ENCODE data around the gene SERBP1. TPM values are rescaled to one million over a fixed set of nuclear protein-coding genes. Genes with fewer than 3 reads are reported as not detected.
A peak's percentile ranks its signal among the peaks of the same experiment; 100 is the strongest.

SERBP1 gene
- total RNA-seq, 1 experiment from 2014 or later: 325 TPM

DNA sequence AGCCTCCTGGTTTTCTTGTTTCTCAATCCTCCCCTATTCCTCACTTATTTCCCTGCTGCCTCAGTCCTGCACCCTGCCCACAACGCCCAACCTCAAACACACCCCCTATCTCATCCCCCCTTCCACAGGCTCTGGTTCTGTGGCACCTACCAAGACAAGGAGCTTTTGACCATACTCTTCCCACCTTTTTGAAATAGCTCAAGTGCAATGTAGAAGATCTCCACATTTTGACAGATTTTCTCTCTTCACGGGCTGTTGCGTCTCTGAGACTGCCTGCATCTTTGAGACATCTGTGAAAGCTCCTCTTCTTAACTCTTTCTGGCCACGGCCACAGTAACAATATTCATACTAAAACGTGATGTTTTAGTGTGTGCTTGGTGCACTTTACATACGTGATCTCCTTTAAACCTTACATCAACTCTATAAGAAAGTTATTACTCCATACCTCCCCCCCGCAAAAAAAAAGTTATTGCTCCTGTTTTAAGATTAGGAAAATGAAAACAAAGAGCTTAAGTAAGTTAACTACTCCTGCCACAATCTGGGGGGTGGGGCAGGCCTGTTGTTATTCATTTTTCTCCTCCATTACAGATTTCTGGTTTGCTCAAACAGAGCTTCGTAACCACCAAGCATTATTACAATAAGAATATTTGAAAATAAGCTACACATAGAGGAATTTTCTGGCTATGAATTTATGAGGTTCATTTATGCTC lies 1.8 kb upstream of the SERBP1 start:
- ChIA-PET CTCF (interaction anchor here (1.9 kb wide), 1 partner anchor 328 kb away, joined by 4 read pairs; no protein-coding TSS in a partner anchor), RAD21 (ENCODE audit: low non-redundant PET in 1 of 2, low total read pairs in 2 of 2, uncharacterized antibody in 2 of 2, unreplicated experiment in 2 of 2) (interaction anchor here in 1 of 2 experiments (0.6 kb wide), 1 partner anchor 86 kb away, joined by 5 read pairs; no protein-coding TSS in a partner anchor), POLR2A (interaction anchor here (0.7 to 1.0 kb wide), 3 partner anchors 16 to 81 kb away, joined by 3 read pairs; no protein-coding TSS in a partner anchor)
- TF ChIP-seq POLR2AphosphoS5 (IDR thresholded peaks at IDR 0.05; ENCODE audit: low read depth, low read length) (no peak), ELF1 (IDR thresholded peaks at IDR 0.05; ENCODE audit: borderline replicate concordance, low read depth) (no peak), SRF (IDR thresholded peaks at IDR 0.05; ENCODE audit: low read depth) (no peak), SIN3A (IDR thresholded peaks at IDR 0.05; ENCODE audit: low read depth) (no peak), EGR1 (IDR thresholded peaks at IDR 0.05; ENCODE audit: low read depth) (no peak), JUND (IDR thresholded peaks at IDR 0.05) (no peak)
- peaks cover 8 to 26% of the 10 kb centered on the region in 2 experiments; a peak in 3 of 4 replicates for H3K36me3 ChIP-seq (ENCODE audit: control insufficient read depth in 1 of 2, insufficient read depth in 2 of 2, low read length in 2 of 2)
- H3K27me3 ChIP-seq (ENCODE audit: insufficient read depth, low read length): no peaks in the 10 kb centered on the region
- no peak for ATAC-seq
- H3K9me3 ChIP-seq (ENCODE audit: control insufficient read depth in 1 of 2, insufficient read depth in 1 of 2, low read depth in 1 of 2, low read length in 2 of 2): no peaks in the 10 kb centered on the region
- no peak overlapping the region for H3K27ac ChIP-seq (ENCODE audit: low read depth, low read length)
- peak overlapping the region; percentile 97; the same call in 1 of the 2 replicates for H3K9ac ChIP-seq (ENCODE audit: low read length)
- no peak for DNase-seq (ENCODE audit: low read depth, low spot score)
- intact Hi-C loops (cut with micrococcal nuclease): no loop called here
- H3K9me2 ChIP-seq (ENCODE audit: insufficient read depth): no peaks in the 10 kb centered on the region
- no peak overlapping the region for H3K4me3 ChIP-seq (replicated peaks in 1 of 2; ENCODE audit: low read depth in 1 of 2, low read length in 2 of 2)
- H4K20me1 ChIP-seq (ENCODE audit: insufficient read depth): peaks cover 20% of the 10 kb centered on the region
- peaks cover 32% of the 10 kb centered on the region for H3K79me2 ChIP-seq (ENCODE audit: insufficient read depth, low read length)
- BruUV-seq (replicated peaks): no TSS peak
- peak overlapping the region; percentile 92 for H3K4me2 ChIP-seq (ENCODE audit: low read length)
- H2AFZ ChIP-seq (ENCODE audit: low read depth, low read length, poor library complexity, severe bottlenecking): no peak overlapping the region
- H3K4me1 ChIP-seq (ENCODE audit: control insufficient read depth in 1 of 2, insufficient read depth in 2 of 2, low read length in 2 of 2): peaks cover 9 to 35% of the 10 kb centered on the region in 2 experiments; a peak in 3 of 4 replicates

DNA sequence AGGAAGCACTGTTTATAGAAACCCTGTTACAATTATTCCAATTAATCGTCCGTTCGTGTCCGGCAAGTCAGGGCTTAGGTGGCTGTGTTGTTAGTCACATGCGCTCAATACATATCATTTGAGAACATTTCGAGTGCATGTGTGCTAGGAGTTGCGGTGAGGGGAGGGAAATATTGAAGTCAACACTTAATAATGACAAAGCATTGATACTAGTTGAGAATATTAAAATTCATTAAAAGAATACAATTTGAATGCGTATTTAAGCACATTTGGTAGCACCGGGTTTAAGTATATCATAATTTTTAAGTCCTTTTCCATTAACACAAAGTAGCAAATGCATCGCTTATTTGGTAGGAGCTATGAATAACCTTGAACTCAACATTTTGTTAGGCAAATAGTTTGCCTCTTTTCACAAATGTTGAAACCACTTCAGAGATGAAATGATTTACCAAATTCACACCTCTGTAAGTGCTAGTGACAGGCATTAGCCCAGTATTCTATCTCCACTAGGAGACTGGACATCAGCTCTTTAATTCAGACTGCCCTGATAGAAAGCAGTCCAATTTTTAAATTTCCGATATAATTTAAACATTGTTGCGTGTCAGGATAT lies 1.1 kb upstream of the SERBP1 start:
- POLR2A ChIA-PET: interaction anchor here (1.0 to 1.8 kb wide), 4 partner anchors 9 to 84 kb away, joined by 3 to 9 read pairs (median 4); no protein-coding TSS in a partner anchor
- Histone ChIP-seq H3K27me3 (ENCODE audit: insufficient read depth, low read length) (no peaks in the 10 kb centered on the region), H3K27ac (ENCODE audit: low read depth, low read length) (peak overlapping the region; percentile 88), H3K36me3 (ENCODE audit: control insufficient read depth in 1 of 2, insufficient read depth in 2 of 2, low read length in 2 of 2) (peaks cover 12 to 33% of the 10 kb centered on the region in 2 experiments), H2AFZ (ENCODE audit: low read depth, low read length, poor library complexity, severe bottlenecking) (peak overlapping the region; percentile 45), H3K9me3 (ENCODE audit: control insufficient read depth in 1 of 2, insufficient read depth in 1 of 2, low read depth in 1 of 2, low read length in 2 of 2) (no peaks in the 10 kb centered on the region), H3K4me1 (ENCODE audit: control insufficient read depth in 1 of 2, insufficient read depth in 2 of 2, low read length in 2 of 2) (peaks cover 9 to 35% of the 10 kb centered on the region in 2 experiments; a peak in 3 of 4 replicates), H3K79me2 (ENCODE audit: insufficient read depth, low read length) (peaks cover 40% of the 10 kb centered on the region), H3K4me3 (replicated peaks in 1 of 2; ENCODE audit: low read depth in 1 of 2, low read length in 2 of 2) (peak overlapping the region; percentile 92 to 97), H3K9me2 (ENCODE audit: insufficient read depth) (no peaks in the 10 kb centered on the region), H4K20me1 (ENCODE audit: insufficient read depth) (peaks cover 28% of the 10 kb centered on the region), H3K4me2 (ENCODE audit: low read length) (peak overlapping the region; percentile 92), H3K9ac (ENCODE audit: low read length) (peak overlapping the region; percentile 97)
- intact Hi-C loops (cut with micrococcal nuclease): no loop called here
- TF ChIP-seq EZH2 (IDR thresholded peaks at IDR 0.05) (no peak), CBX3 (IDR thresholded peaks at IDR 0.05; ENCODE audit: low read depth) (0 out of 2 replicates have a peak, but pooled peaks have one; percentile 5)
- CTCF ChIA-PET: interaction anchor here (1.9 kb wide), 1 partner anchor 329 kb away, joined by 4 read pairs; no protein-coding TSS in a partner anchor
- DNase-seq (ENCODE audit: low read depth, low spot score) (no peak), ATAC-seq (no peak)
- TSS peak; percentile 91 for BruUV-seq (replicated peaks)
- RAD21 ChIA-PET (ENCODE audit: low non-redundant PET in 1 of 2, low total read pairs in 2 of 2, uncharacterized antibody in 2 of 2, unreplicated experiment in 2 of 2): interaction anchor here in 1 of 2 experiments (1.0 kb wide), 1 partner anchor 83 kb away, joined by 3 read pairs; no protein-coding TSS in a partner anchor
